ENCODE results near the gene ZIC1.

GRCh38 chr3:147447224-147447623, 38.1 kb downstream of the ZIC1 start:
- TF ChIP-seq CTCF (IDR thresholded peaks at IDR 0.05) (no peak), POLR2A (IDR thresholded peaks at IDR 0.05) (no peak)
